BLaER1 treated with 17β-estradiol and CSF1 and Interleukin-3, amounts not matched to agents 10 nM and 100 nM (cell line): ENCODE measurements around the gene PGAM4.
A peak's percentile ranks its signal among the peaks of the same experiment; 100 is the strongest.

ENCODE experiments used
- H3K27ac ChIP-seq, 11 experiments: shearing (Covaris generic); formaldehyde crosslinking; 2 replicates each; pipeline ENCODE4 v1.8.1; 2022
- H3K27me3 ChIP-seq, 11 experiments: shearing (Covaris generic); formaldehyde crosslinking; 2 replicates each; pipeline ENCODE4 v1.8.1; 2022
- H3K36me3 ChIP-seq, 11 experiments: shearing (Covaris generic); formaldehyde crosslinking; 2 replicates each; pipeline ENCODE4 v1.8.1; 2022
- H3K4me1 ChIP-seq, 10 experiments: shearing (Covaris generic); formaldehyde crosslinking; 2 replicates each; pipeline ENCODE4 v1.8.1; 2022
- H3K4me2 ChIP-seq, 11 experiments: shearing (Covaris generic); formaldehyde crosslinking; 2 replicates each; pipeline ENCODE4 v1.8.1; 2022
- H3K4me3 ChIP-seq, 10 experiments: shearing (Covaris generic); formaldehyde crosslinking; 2 replicates each; pipeline ENCODE4 v1.8.1; 2022
- H3K9ac ChIP-seq, 11 experiments: shearing (Covaris generic); formaldehyde crosslinking; 2 replicates each; pipeline ENCODE4 v1.8.1; 2022
- H3K9me3 ChIP-seq, 11 experiments: shearing (Covaris generic); formaldehyde crosslinking; replicated peaks in 1 of 11; 2 replicates each; pipeline ENCODE4 v1.8.1; 2022
- H4K20me1 ChIP-seq, 11 experiments: shearing (Covaris generic); formaldehyde crosslinking; 2 replicates each; pipeline ENCODE4 v1.8.1; 2022
- Cebpa-rat ChIP-seq, 11 experiments: shearing (Covaris generic); IDR thresholded peaks; 2 replicates each; pipeline ENCODE4 v1.8.1; 2022

PGAM4 gene

DNA sequence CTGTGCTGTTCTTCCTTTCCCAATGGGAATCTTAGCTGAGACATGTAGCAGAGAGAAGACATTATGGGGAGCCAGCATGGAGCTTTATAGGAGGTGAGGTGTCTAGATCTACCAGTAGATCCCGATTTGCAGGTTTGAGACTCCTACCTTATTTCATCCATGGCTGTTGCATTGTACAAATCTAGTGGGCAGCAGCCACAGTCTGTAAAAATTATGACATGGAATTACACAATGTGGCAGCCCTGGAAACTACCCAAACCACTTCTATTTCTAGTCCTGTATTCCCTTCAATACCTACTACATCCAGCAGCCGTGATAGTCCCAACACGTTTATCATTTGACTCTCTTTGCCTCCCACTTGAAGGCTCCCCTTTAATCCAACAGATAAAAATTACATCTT is 50.9 kb downstream of the PGAM4 start:
- Histone ChIP-seq H3K36me3 (no peaks in the 10 kb centered on the region), H3K9ac (no peak overlapping the region), H3K27me3 (peaks cover 33 to 80% (median 73%) of the 10 kb centered on the region in 11 experiments), H3K4me3 (no peak overlapping the region), H3K4me2 (peak overlapping the region in 2 of 11 experiments; percentile 8 to 22; a peak in 2 of 22 replicates), H3K27ac (no peak overlapping the region), H3K4me1 (peaks cover 0 to 12% (median 0%) of the 10 kb centered on the region in 10 experiments; a peak in 4 of 20 replicates), H3K9me3 (peaks cover 0 to 11% (median 8%) of the 10 kb centered on the region in 11 experiments; a peak in 8 of 22 replicates), H4K20me1 (peaks cover 0 to 13% (median 0%) of the 10 kb centered on the region in 11 experiments; a peak in 4 of 22 replicates)
- TF ChIP-seq Cebpa-rat (IDR thresholded peaks at IDR 0.05) = no peak
